CD4-positive, alpha-beta T cell treated with Interleukin-21 for 1 hour (primary cell): ENCODE measurements around the gene ARHGDIB.

ENCODE experiments used
- DNase-seq: peaks from one replicate; pipeline ENCODE4 v3.0.0-alpha.2; 2020

ARHGDIB gene

GRCh38 chr12:14982562-14982961, 21.2 kb upstream of the ARHGDIB start:
- DNase-seq = no peak

- DNase-seq = no peak
These were observed 19.6 kb upstream of the ARHGDIB start for GRCh38 chr12:14981049-14981448.

- no peak for DNase-seq
These were observed 18.1 kb upstream of the ARHGDIB start for GRCh38 chr12:14979468-14979867.

GRCh38 chr12:14976658-14977057, 15.3 kb upstream of the ARHGDIB start:
- no peak for DNase-seq

GRCh38 chr12:14975457-14975856, 14.1 kb upstream of the ARHGDIB start:
- DNase-seq = no peak

GRCh38 chr12:14974633-14975032, 13.2 kb upstream of the ARHGDIB start:
- DNase-seq = no peak

- no peak for DNase-seq
These were observed 11.4 kb upstream of the ARHGDIB start, which contains the start of gene PDE6H for GRCh38 chr12:14972816-14973215. Gene PDE6H, plus strand, starts transcription at chr12:14973042. Its CDS starts 4,971 bp downstream, at chr12:14978013.

GRCh38 chr12:14970473-14970872, 9.1 kb upstream of the ARHGDIB start:
- DNase-seq = no peak

- DNase-seq = no peak
These were observed 7.1 kb upstream of the ARHGDIB start for GRCh38 chr12:14968478-14968877.

- no peak for DNase-seq
These were observed 3.8 kb upstream of the ARHGDIB start for GRCh38 chr12:14965221-14965620.

GRCh38 chr12:14964406-14964805, 3.0 kb upstream of the ARHGDIB start:
- no peak for DNase-seq

- DNase-seq = no peak
These were observed 2.1 kb upstream of the ARHGDIB start for GRCh38 chr12:14963520-14963919.

GRCh38 chr12:14962797-14963196, 1.4 kb upstream of the ARHGDIB start:
- DNase-seq = no peak

GRCh38 chr12:14962153-14962539, 745 bp upstream of the ARHGDIB start:
- DNase-seq = no peak

- peak; percentile 68 for DNase-seq
These were observed 594 bp downstream of the ARHGDIB start for GRCh38 chr12:14960548-14961465.

GRCh38 chr12:14959916-14960496, 1.4 kb downstream of the ARHGDIB start:
- no peak for DNase-seq

- no peak for DNase-seq
These were observed 1.9 kb downstream of the ARHGDIB start for GRCh38 chr12:14959463-14959862.

GRCh38 chr12:14959126-14959440, 2.3 kb downstream of the ARHGDIB start:
- no peak for DNase-seq

GRCh38 chr12:14958361-14959125, 2.9 kb downstream of the ARHGDIB start:
- DNase-seq = no peak

- DNase-seq = no peak
These were observed 3.7 kb downstream of the ARHGDIB start for GRCh38 chr12:14957551-14958168.

- no peak for DNase-seq
These were observed 4.5 kb downstream of the ARHGDIB start for GRCh38 chr12:14956905-14957304.

- DNase-seq = no peak
These were observed 5.1 kb downstream of the ARHGDIB start for GRCh38 chr12:14956024-14956891.
